T follicular helper cell (primary cell): ENCODE data around the gene MRPL14.

ENCODE experiments used
- DNase-seq: peaks from one replicate; pipeline ENCODE4 v3.0.0-alpha.2; 2020; ENCODE audit warnings: low read depth

The MRPL14 gene

DNA sequence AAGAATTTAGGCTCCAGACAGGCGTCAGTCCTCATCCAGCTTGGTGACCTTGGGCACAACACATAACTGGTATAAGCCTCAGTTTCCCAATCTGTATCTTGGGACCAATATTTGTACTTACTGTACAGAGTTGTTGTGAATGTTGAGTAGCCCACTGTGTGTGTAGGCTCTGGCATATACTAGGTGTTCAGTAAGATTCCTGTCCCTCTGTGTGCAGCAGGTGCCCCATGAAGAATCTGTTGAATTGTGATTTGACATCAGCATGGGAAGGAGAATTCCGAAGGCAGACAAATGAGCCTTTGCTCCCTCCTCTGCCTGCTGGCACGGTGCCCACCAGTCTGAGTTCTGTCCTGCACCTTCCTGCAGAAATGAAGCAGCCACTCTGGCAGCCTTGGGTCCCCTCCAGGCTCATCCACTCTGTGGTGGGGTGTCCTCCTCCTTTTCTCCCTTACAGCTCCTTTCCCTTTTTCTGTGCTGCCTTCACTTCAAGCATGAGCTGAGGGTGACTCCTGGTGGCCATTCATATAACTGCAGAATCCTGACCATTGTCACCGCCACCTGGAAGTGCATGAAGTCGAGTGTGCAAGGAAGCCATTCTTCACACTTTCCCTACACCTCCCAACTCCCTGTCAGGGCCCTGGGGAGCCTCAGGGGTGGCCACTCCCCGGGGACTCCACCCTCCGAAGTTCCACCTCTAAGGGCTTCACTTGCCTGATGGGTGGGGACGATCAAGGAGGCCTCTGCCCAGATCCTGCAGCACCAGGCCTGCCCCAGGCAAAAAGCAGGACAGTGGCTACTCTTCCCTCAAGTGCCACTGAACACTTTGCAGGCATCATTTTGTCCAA lies 48.2 kb downstream of the MRPL14 start:
- peak; percentile 55 for DNase-seq

DNA sequence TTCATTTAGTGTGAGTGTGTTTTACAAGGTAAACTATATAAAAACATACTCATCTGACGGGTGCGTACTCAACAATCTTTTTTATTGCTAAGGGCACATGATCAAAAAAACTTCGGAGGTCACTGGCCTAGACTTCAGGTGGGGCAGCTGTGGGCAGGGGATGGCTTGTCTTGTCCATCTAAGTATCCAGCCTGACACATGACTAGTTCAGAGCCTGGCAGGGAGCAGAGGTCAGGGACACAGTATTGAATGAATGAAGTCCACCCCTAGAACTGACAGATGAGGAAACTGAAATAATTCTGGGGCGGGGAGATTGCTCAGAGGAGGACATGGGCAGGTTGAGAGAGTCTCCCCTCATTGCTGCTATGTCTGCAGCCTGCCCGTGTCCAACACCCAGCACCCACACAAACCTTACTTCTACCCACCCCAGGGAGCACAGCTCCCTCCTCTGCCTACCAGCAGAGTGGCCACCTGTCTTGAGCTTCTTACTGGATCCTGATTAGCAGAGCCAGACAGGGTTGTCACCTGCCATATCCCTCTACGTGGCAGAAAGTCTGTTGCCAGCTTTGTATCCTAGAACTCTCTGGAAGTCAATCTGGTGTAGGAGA lies 48.9 kb downstream of the MRPL14 start:
- DNase-seq, result no peak

DNA sequence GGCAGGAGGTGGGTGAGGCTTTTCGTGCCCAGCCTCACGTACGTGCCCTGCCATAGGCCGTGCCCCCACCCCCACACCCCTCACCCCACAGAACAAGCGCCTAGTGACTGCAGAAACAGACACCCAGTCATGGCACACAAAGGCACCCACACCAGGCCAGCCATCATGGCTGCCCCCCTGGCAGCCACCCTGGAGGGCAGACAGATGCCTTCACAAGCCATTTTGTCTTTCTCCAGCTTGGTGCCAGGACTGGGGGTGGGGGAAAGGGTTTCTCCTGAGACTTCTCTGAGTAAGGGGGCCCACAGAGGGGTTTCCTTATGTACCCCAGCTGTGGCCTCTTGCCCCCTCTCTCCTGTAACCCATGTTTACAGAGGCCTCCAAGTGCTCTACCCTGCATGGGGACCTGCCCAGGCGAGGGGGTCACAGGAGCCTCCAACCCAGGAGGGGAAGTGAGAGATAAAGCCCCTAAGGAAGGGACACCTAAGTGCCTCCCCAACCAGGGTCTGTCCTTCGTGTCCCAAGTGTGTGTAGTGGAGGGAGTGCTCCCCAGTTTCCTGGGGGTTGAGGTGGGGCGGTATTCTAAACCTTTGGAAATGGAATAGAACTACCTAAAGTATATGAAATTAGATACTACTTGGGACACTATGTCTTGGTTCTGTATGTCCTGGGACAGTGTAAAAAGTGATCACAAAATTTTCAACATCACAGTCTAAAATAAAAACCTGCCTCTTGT lies 49.9 kb downstream of the MRPL14 start:
- no peak for DNase-seq

DNA sequence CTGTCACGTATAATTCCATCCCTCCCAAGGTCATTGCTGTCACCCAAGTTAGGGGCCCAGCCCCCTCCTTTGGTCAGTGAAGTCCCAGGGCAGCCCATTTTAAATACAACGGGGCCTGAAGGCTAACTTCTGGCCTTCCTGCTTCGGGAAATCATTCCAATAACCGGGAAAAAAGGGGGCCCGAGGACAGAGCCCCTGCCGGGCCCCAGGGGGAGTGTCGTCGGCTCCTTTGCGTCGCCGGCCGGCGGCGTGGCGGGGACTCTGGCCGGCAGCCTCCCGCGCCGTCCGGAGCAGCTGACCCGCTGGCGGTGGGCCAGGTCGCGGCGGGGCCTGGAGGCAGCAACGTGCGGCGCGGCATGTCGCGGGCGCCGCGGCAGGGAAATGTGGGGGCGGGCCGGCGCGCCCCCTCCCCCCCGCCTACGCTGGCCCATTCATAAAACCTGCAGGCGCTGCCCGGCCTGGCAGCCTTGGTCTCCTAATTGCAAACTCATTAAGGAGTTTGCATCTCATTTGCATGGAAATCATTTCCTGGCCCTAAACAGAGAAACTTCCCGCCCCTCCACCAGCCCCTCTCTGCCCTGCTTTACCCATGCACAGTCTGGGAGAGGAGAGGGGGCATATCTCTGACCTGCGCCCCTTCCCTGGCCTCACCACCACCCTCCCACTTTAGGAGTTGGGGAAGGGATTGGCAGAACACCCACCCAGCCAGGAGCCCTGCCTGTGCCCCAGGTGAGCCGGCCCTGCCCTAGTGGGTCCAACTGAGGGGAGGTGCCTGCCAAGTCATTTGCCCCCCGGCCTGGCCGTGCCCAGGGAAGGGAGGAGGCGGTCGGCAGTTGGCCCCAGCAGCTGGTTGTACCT lies 50.7 kb downstream of the MRPL14 start:
- no peak for DNase-seq

DNA sequence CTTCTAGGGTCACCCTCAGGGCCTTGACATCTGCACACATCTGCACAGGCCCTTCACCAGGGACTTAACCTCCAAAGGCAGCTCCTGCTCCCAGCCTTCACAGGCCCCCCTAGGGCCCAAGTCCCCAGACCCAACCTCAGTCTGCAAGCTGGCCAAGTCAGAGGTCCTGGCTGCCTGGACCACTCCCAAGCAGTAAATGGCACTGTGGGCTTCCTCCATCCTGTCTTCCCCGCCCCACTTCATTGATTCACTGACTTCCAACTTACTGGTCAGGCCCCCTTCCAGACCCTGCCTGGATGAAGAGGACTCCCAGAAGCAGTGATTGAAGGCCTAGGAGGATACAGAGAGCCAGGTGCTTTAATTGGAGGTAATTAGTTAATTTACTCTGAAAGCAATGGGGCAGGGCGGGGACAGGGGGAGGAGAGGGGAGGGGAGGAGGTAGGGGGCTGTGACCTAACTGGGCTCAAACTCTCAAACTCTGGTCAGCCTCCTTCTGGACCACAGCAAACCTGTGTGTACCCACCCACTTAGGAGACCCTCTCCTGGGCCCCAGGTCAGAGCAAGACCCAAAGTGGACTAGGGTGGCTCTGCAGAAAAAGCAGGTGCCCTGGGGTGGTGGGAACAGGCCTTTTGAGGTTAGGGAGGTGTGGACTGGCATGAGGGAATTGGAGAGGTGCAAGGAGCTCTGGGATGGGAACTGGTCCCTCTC lies 51.5 kb downstream of the MRPL14 start:
- no peak for DNase-seq

DNA sequence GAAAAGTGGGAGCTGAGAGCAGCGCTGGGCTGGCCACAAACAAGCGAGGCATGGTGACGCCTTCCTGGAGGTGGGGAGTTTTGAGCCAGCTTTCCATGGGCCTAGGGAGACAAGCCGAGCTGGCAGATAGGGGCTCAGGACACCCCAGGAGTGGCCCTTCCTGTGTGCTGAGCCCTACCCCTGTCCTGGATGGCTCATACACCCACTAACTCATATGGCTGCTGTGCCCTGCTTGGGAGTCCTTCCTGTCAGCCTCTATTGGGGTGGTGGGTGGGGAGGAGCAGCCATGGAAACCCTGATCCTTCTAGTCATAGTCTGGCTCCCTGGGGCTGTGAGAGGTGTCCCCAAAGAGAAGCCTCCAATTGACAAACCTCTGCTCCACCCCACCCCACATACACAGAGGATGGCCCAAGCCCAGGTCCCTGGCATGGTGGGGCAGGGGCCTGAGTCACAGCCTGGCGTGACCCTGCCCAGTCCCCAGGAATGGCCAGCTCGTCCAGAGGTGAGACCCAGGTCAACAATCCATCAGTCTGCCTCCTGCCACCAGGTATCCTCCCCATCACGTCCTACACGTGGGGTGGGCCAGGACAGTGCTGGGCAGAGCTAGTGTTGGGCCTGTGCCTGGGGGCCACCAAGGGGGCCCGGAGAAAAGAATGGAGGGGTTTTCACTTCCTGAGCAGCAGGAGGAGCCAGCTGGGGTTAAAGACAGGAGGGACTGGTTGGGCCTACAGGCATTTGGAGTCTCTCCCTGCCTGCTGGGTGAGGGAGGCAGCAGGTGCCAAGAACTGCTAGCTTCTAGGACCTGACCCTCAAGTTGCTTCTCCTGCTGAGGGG lies 52.2 kb downstream of the MRPL14 start:
- no peak for DNase-seq

DNA sequence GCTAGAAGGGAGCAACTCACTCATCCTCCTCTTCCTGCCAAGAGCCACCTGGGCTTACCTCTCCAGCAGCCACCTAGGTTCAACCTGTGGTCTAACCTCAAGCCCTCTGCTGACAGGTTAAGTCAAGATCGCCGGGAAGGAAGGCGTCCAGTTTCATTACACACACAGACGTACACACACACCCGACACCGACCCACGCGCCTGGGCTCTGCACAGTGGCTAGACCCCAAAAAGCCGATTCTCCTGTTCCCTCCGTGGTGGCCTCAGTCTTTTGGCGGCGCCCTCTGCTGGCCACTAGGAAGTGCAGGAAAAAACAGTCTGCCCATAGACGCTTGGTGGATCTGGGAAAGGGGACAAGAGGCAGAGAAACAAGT lies 52.8 kb downstream of the MRPL14 start:
- peak; percentile 44 for DNase-seq

DNA sequence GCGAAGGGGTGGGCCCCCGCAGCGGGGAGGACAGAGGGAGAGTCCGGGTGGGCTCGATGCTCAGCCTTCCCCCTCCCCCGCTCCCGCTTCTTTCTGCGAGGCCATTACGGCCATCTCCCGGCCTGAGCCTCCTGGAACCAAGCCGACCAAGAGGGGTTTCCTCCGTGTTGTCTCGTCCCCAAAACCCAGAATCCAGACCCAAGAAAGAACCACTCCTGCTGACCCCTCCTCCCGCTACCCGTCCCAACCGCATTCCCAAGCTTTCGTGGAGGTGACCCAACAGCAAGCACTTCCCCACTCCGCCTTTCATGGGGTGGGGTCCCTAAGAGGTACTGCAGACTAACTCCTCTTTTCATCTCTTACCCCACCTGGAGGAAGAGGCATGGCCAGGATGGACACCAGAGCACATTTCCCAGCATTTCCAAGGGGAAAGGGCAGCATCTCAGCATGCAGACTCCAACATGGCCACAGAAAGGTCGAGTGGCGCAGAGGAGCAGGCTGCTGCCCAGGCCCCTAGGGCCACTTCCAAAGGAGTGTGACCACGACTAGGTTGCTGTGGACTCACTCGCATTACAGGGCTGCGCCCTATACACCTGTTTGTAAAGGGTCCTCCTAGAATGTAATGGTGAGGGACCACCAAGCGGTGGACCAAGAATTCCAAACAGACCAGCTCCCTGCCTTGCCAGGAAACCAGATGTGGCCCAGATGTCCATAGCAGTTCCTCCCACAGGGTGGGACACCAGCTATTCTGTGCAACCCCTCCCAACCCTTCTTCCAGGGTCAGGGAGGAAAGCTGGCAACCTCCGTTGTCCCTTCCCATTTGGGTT lies 53.4 kb downstream of the MRPL14 start:
- DNase-seq, result no peak

DNA sequence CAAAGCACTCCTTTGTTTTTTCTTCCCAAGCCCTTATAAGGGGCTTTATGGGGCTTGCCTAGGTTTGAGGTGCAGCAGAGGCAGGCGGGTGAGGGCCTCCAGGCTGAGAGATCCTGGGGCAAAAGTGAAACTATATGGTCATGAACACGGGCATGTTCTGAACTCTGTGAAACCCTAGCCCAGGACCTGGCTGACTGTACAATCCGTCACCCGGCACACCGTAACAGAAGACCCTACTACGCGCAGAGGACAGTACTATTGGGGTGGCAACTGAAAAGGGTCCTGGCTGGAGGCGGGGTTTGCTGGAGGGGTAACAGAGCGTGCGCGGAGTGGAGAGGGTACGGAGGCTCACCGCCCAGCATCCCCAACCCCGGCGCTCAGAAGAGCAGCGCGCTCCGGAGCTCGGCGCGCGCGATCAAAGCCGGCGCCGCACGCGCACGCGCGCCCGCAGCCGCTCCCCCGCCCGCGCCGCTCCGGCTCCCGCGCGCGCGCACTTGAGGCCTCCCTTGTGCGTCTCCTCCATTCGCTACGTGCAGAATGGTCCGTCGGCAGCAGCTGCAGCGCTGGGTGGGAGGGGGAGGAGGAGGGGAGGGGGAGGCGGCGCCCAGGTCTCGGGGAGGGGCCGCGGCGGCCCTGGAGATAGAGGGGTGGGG lies 54.2 kb downstream of the MRPL14 start:
- DNase-seq, result peak; percentile 64

DNA sequence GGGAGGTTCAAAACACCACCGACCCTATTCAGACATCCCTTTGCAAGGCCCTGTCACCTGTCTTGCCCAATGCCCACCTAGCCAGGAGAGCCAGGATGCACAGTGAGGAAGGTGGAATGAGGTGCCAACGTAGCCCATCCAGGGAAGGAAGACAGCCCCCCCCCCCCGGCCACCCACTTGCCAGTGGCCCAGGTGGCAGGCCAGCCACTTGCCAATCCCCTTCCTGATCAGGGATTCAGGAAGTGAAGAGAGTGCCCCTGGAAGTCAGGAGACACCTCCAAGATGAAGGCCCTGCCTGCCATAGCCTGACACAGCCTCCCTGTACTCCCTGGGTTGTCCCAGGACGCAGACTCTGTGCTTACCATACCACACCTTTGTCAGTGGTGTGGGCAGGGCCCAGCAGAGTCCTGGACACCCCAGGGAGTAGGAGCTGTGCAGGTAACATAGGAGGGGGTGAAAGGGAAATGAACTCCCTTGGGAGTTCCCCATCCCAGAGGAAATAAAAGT lies 54.7 kb downstream of the MRPL14 start:
- DNase-seq, result no peak

DNA sequence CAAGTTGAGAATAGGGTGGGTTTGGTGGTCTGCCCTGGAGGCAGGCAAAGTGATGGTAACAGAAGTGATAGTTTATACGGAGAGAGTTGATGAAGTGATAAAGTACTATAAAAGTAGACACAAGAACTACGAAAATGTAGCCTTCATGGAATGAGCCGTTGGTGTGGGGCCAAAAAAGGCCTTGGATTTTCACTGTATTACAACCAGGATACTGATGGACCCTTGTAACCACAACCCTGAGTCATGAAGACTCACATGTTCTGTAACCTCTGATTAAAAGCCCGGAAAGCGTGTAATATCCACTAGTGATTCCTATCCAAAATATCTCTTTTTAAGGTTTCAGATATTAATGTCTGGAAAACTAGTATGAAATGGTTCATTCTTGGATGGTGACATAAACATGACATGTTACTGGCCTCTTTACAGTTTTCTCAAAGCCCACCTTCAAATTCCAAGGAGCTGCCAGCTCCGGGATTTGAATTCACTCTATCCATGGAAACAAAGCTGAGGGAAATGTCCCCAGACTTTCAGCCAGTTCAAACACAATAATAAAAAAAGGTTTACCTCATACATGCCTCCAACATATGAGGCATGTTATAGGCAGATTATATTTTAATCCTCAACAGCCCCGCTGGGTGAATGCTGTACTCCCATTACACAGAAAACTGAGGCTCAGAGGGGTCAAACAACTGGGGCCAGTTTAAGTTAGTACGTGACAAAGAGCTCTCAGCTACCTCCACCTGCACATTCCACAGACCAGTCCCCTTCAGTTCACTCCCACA lies 55.4 kb downstream of the MRPL14 start:
- DNase-seq, result no peak

DNA sequence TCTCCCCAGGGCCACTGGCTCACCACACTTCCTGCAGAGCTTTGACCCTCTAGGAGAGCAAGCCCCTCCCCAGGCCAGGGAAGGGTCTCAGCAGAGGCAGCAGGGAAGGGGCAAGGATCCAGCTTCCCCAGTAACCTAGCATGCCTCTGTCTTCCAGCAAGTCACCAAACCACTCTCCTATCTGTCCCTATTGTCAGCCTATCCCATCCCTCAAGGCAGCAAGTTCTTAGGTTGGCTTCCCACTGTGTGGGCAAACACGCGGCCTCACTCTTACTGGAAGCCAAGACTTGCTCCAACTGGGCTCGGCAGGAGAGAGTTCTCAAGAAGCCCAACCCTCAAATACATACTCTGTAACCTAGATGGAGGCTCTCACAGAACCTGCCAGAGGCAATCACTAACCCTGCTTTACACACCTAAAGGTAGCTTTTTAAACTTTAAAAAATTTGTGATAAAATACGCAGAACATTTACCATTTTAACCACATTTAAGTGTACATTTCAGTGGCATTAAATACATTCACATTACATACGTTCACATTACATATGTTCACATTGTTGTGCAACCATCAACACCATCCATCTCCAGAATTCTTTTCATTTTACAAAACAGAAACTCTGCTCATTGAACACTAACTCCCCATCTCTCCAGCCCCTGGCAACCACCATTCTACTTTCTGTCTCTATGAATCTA lies 58.5 kb downstream of the MRPL14 start:
- DNase-seq, result no peak

DNA sequence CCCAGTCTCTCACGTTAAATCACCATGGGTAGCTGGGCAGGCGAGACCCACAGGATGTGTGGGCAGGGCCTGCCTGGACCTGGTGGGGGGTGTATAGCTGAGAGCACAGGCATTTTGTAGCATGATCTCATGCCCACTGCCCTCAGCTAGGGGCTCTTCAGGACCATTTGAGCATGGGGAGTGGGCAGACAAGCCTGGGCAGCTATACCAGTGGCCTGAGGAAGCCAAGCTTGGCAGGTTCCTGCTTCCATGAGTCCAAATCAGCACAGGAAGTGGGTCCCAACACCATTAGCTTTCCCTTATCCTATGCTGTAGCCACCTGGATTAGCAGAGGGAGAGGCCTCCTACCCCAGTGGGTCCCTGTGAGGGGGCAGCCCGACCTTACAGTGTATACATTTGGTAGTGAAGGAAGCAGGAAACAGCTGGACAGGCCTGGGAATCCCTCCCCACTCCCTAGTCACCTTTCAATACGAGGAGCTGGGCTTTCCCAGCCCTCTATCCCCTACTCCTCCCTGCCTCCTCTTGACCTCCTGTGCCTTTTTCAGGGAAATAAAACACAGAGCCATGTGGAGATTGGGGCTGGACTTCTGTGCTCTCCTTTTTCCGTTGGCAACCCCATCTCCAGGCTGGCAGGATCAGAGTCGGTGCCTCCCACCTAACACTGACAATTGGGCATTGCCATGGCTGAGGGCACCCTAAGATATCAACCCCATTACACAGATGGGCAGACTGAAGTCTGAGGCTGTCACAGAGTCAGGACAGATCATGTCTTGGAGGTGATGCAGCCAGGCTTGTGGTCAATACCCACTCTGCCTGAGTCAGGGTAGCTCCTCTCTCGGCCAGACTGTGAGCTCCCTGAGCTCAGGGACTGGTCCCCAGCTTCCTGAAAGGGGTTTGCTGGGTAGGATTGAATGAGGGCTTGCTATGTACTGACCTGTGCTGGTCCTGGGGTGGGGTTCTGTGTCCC lies 59.8 kb downstream of the MRPL14 start:
- DNase-seq, result no peak

DNA sequence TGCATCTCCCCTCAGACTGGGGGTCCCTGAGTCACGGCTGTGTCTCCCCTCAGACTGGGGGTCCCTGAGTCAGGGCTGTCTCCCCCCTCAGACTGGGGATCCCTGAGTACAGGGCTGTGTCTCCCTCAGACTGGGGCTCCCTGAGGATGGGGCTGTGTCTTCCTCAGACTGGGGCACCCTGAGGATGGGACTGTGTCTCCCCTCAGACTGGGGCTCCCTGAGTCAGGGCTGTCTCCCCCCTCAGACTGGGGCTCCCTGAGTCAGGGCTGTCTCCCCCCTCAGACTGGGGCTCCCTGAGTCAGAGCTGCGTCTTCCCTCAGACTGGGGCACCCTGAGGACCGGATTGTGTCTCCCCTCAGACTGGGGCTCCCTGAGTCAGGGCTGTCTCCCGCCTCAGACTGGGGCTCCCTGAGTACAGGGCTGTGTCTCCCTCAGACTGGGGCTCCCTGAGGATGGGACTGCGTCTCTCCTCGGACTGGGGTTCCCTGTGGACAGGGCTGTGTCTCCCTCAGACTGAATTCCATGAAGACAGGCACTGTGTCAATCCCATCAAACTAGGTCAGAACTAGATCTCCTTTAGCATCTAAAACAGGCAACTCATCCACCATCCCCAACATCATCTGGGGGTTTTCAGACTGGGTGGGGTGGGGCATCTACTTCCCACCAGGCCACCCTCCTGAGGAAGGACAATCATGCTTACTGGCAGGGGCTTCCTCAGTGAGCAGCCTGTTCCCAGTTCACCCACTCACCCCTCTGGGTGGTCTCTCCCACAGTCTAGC lies 60.7 kb downstream of the MRPL14 start:
- no peak for DNase-seq

DNA sequence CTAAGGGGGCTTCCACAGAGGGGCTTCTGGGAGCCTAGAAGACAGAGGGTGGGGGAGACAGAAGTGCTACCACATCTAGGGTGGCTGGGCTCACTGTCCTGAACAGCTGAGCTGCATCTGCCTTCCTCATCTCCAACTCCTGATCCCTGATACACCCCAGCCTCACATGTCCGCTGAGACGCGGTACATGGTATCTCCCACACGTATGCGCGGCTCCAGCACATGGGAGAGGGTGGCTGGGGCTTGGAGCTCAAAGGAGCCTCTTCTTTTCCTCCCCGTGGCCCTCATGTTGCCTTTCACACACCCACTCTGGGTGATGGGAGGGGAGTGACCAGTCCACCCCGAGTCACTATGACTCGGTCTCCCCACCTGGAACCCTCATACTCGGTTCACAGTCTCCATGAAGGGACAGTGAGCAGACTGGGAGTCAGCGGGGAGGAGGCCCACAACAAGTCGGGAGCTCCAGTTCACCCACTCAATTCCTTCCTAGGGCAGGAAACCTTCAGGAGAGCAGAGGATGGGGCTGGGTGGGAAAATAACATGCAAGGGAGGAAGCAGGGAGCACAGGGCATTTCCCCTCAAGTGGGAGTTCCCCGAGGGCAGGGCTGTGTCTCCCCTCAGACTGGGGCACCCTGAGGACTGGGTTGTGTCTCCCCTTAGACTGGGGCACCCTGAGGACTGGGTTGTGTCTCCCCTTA lies 61.7 kb downstream of the MRPL14 start:
- no peak for DNase-seq
